OCI-LY1 (cell line): ENCODE results near the gene CIC.

Source experiments
- H2AFZ ChIP-seq: fragments of 200-600 bp; sonication (generic), shearing (Covaris generic); 2 replicates; pipeline ENCODE4 v1.6.0; 2014; ENCODE audit warnings: antibody characterized with exemption, mild to moderate bottlenecking, low read length
- H3F3A ChIP-seq: fragments of 200-600 bp; sonication (generic), shearing (Covaris generic); 2 replicates; pipeline ENCODE4 v1.6.0; 2014; ENCODE audit warnings: mild to moderate bottlenecking, antibody characterized with exemption, low read length, moderate library complexity; ENCODE audit not compliant: insufficient read depth
- H3K27ac ChIP-seq: fragments of 200-600 bp; sonication (generic); 2 replicates; pipeline ENCODE4 v1.5.1; 2014; ENCODE audit warnings: low read length, mixed run types, mild to moderate bottlenecking, low read depth; ENCODE audit not compliant: poor library complexity, severe bottlenecking
- H3K27me3 ChIP-seq: fragments of 200-600 bp; sonication (generic); 2 replicates; pipeline ENCODE4 v1.6.0; 2014; ENCODE audit warnings: antibody characterized with exemption, mild to moderate bottlenecking, low read length, moderate library complexity; ENCODE audit not compliant: insufficient read depth
- H3K36me3 ChIP-seq: fragments of 200-600 bp; sonication (generic); 2 replicates; pipeline ENCODE4 v1.6.1; 2014; ENCODE audit warnings: mild to moderate bottlenecking, antibody characterized with exemption, low read length, moderate library complexity, mixed read lengths; ENCODE audit not compliant: insufficient read depth
- H3K4me1 ChIP-seq: fragments of 200-600 bp; sonication (generic); 2 replicates; pipeline ENCODE4 v1.5.1; 2014; ENCODE audit warnings: mild to moderate bottlenecking, low read length, moderate library complexity; ENCODE audit not compliant: insufficient read depth, severe bottlenecking
- H3K4me2 ChIP-seq: fragments of 200-600 bp; sonication (generic), shearing (Covaris generic); 2 replicates; pipeline ENCODE4 v1.6.1; 2014; ENCODE audit warnings: low read length
- H3K4me3 ChIP-seq: fragments of 200-600 bp; sonication (generic); 2 replicates; pipeline ENCODE4 v1.5.1; 2014; ENCODE audit warnings: low read length, low read depth, mild to moderate bottlenecking, mixed read lengths; ENCODE audit not compliant: poor library complexity, severe bottlenecking
- H3K79me2 ChIP-seq: fragments of 200-600 bp; shearing (Covaris generic); 2 replicates; pipeline ENCODE4 v1.6.1; 2016; ENCODE audit warnings: mixed run types, low read length, mixed read lengths; ENCODE audit not compliant: insufficient read depth
- H3K9ac ChIP-seq: fragments of 200-600 bp; sonication (generic), shearing (Covaris generic); 2 replicates; pipeline ENCODE4 v1.6.1; 2014; ENCODE audit warnings: mild to moderate bottlenecking, low read length, mixed read lengths
- H3K9me2 ChIP-seq: fragments of 200-600 bp; sonication (generic), shearing (Covaris generic); 2 replicates; pipeline ENCODE4 v1.6.1; 2014; ENCODE audit warnings: low read depth, mild to moderate bottlenecking, low read length, mixed read lengths
- H3K9me3 ChIP-seq: fragments of 200-600 bp; shearing (Covaris generic); 2 replicates; pipeline ENCODE4 v1.6.1; 2014; ENCODE audit warnings: low read length, mixed read lengths
- H4K20me1 ChIP-seq: fragments of 200-600 bp; sonication (generic), shearing (Covaris generic); 2 replicates; pipeline ENCODE4 v1.6.0; 2016; ENCODE audit warnings: mild to moderate bottlenecking, low read length; ENCODE audit not compliant: insufficient read depth
- EZH2 ChIP-seq: fragments of 200-600 bp; sonication (generic), shearing (Covaris generic); IDR thresholded peaks from 2 replicates; pipeline ENCODE4 v1.8.0; 2017; ENCODE audit warnings: borderline replicate concordance, mixed run types, mild to moderate bottlenecking, antibody characterized with exemption, low read length, moderate library complexity, mixed read lengths
- TF ChIP-seq, protein P1 (sequence below): fragments of 200-600 bp; sonication (generic), shearing (Covaris generic); IDR thresholded peaks from 2 replicates; pipeline ENCODE4 v1.5.1; 2017; ENCODE audit warnings: mild to moderate bottlenecking, antibody characterized with exemption, low read length, moderate library complexity, mixed read lengths

Gene CIC

DNA sequence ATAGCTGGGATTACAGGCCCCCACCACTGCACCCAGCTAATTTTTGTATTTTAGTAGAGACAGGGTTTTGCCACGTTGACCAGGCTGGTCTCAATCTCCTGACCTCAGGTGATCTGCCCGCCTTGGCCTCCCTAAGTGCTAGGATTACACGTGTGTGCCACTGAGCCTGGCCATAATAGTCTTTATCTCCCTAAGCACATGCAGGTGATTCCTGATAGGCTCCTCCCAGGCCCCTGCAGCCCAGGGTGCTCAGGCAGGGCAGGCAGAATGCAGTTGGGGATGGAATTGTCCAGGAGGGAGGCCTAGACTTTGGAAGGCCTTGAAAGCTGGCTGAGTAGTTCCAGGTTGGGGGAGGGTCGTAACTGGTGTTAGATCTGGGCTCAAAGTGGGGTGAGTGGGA, 40.4 kb upstream of the CIC start:
- Histone ChIP-seq H4K20me1 (no peaks in the 10 kb centered on the region), H3K9ac (no peak overlapping the region), H3K4me2 (no peak overlapping the region), H3K27ac (no peak overlapping the region), H3K36me3 (peaks cover 90% of the 10 kb centered on the region), H2AFZ (no peak overlapping the region), H3K9me3 (no peaks in the 10 kb centered on the region), H3K4me3 (no peak overlapping the region), H3K9me2 (no peaks in the 10 kb centered on the region), H3F3A (no peaks in the 10 kb centered on the region), H3K27me3 (no peaks in the 10 kb centered on the region), H3K4me1 (peaks cover 11% of the 10 kb centered on the region), H3K79me2 (no peaks in the 10 kb centered on the region)
- TF ChIP-seq EZH2: no peak
- TF ChIP-seq, protein P1, sequence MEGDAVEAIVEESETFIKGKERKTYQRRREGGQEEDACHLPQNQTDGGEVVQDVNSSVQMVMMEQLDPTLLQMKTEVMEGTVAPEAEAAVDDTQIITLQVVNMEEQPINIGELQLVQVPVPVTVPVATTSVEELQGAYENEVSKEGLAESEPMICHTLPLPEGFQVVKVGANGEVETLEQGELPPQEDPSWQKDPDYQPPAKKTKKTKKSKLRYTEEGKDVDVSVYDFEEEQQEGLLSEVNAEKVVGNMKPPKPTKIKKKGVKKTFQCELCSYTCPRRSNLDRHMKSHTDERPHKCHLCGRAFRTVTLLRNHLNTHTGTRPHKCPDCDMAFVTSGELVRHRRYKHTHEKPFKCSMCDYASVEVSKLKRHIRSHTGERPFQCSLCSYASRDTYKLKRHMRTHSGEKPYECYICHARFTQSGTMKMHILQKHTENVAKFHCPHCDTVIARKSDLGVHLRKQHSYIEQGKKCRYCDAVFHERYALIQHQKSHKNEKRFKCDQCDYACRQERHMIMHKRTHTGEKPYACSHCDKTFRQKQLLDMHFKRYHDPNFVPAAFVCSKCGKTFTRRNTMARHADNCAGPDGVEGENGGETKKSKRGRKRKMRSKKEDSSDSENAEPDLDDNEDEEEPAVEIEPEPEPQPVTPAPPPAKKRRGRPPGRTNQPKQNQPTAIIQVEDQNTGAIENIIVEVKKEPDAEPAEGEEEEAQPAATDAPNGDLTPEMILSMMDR: no peak

DNA sequence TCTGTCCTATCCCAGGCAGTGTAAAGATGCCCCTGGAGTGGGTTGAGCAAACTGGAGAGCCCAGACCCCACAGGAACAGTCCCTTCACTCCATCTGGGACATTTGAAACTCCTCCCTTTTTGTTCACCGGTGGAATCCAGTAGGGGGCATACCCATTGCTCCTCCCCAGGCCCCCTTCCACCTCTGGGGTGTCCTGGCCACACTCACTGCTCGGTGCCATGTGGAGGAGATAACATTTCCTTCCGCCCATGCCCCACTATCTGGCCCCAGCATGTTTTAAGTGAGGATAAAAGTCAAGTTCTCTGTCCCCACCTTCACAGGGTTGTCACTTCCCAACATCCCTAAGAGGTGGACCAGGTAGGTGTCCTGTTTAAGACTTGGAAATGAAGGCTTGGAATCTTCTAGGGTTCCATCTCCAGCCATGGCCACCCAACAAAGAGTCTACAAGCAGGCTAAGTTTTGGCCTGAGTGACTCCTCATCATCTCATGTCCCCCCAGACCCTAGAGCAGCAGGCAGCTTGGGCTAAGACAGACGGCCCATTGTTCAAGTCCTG, 39.7 kb upstream of the CIC start:
- peak overlapping the region; percentile 3; the same call in 1 of the 2 replicates for H3K9ac ChIP-seq
- H3K36me3 ChIP-seq: peaks cover 93% of the 10 kb centered on the region
- H3K27ac ChIP-seq: peak overlapping the region; percentile 23
- peaks cover 11% of the 10 kb centered on the region for H3K4me1 ChIP-seq
- no peaks in the 10 kb centered on the region for H3F3A ChIP-seq
- no peaks in the 10 kb centered on the region for H3K27me3 ChIP-seq
- no peak for TF ChIP-seq EZH2
- TF ChIP-seq, protein P1: no peak; the same call in 1 of the 2 replicates
- no peaks in the 10 kb centered on the region for H3K9me2 ChIP-seq
- H3K4me3 ChIP-seq: no peak overlapping the region
- H3K79me2 ChIP-seq: no peaks in the 10 kb centered on the region
- no peak overlapping the region for H3K4me2 ChIP-seq
- H2AFZ ChIP-seq: no peak overlapping the region
- no peaks in the 10 kb centered on the region for H4K20me1 ChIP-seq
- no peaks in the 10 kb centered on the region for H3K9me3 ChIP-seq

DNA sequence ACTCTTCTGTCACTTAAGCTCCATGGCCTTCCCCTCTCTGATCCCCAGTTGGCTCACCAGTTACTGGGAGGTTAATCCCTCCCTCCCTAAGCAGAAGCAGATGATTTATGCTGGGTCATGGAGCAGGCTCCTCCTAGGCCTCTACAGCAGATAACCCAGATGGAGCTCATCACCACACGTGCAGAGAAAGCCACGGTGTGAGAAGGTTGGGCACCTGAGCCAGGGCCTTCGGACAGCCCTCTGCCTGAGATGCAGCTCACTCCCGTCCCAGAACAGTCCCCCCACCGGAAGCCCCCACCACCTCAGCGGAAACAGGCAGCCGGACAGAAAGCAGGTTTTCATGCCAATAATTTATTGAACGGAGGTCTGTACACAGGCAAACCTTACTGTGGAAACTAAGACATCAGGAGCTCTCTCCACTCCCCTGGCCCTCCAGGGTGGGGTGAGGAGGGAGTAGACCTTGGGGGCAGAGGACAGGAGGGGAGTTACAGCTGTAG, 39.1 kb upstream of the CIC start:
- Histone ChIP-seq H3K36me3 (peaks cover 93% of the 10 kb centered on the region), H3K9me3 (no peaks in the 10 kb centered on the region), H3K4me3 (no peak overlapping the region), H4K20me1 (no peaks in the 10 kb centered on the region), H3K27me3 (no peaks in the 10 kb centered on the region), H3F3A (no peaks in the 10 kb centered on the region), H3K79me2 (no peaks in the 10 kb centered on the region), H3K4me2 (no peak overlapping the region), H3K9me2 (no peaks in the 10 kb centered on the region), H2AFZ (no peak overlapping the region), H3K4me1 (peaks cover 11% of the 10 kb centered on the region), H3K27ac (peak overlapping the region; percentile 23), H3K9ac (peak overlapping the region; percentile 3; the same call in 1 of the 2 replicates)
- TF ChIP-seq, protein P1: no peak
- TF ChIP-seq EZH2: no peak
